Measurements from ENCODE around the gene TLE2.
"Not testable (repeated sequence)": the region's sequence is repeated elsewhere in the genome, so short reads cannot be mapped to it uniquely, and the experiment has no call there.

TLE2 gene

DNA sequence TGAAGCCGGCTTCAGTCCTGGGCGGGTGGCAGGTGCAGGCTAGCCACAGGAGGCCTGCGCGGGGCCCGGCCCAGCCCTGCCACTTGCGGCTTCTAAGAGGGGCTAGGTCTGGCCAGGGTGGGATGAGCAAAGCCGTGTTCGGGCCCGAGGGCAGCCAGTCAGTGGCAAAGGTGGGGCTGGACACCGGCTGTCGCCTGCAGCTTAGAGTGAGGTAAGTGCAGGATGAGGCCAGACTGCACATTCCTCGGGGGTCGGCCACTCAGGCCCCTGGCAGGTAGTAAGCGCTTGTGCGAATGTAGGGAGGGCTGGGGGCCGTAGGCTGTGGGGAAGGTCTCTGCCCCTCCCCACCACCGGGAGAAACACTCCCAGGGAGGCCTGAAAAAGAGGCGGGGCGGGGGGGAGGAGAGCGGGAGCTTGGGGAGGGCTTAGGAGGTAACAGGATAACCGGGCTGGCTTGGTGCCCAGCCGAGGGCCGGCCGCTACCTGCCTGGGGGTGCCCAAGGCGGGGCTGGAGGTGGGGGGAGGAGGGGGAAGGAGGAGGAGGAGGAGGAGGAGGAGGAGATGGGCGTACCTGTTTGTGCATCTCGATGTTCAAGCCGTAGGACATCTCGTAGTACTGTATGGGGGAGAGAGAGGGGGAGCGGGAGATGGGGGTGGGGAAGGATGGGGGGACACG, 26.8 kb upstream of the TLE2 start:
- no peak for DNase-seq (ENCODE audit: low spot score)

DNA sequence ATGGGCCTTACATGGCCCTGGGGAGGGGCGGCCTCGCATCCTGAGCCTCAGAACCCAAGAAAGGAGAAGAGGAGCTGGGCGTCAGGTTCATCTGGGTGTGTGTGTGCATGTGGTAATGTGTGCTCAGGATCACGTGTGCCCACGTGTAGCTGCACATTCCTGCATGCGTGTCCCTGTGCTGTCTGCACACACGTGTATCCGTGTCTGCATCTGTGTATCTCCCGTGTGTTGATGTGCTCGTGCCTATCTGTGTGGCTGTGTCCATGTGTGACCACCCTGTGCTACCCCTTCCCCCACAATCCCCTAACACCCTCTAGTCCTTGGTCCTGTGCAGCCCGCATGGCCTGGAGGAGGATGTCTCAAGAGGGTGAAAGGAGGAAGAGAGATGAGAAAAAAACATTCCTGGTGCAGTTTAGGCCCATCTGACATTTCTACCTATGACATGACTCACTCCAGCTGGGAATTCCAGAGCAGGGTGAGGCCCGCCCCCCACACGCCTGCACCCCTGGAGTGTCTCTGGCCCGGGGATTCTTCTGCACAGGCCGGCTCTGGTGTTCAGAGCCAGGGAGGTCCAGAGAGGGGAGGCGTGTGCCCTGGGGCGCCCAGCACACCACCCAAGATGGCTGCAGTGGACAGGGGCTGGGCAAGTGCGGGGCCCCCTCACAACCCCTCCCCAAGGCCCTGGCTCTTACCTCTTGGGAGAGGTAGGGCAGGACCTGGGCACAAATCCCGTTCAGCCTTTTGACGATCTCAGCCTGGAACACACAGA, 26.1 kb upstream of the TLE2 start:
- no peak for DNase-seq (ENCODE audit: low spot score)

DNA sequence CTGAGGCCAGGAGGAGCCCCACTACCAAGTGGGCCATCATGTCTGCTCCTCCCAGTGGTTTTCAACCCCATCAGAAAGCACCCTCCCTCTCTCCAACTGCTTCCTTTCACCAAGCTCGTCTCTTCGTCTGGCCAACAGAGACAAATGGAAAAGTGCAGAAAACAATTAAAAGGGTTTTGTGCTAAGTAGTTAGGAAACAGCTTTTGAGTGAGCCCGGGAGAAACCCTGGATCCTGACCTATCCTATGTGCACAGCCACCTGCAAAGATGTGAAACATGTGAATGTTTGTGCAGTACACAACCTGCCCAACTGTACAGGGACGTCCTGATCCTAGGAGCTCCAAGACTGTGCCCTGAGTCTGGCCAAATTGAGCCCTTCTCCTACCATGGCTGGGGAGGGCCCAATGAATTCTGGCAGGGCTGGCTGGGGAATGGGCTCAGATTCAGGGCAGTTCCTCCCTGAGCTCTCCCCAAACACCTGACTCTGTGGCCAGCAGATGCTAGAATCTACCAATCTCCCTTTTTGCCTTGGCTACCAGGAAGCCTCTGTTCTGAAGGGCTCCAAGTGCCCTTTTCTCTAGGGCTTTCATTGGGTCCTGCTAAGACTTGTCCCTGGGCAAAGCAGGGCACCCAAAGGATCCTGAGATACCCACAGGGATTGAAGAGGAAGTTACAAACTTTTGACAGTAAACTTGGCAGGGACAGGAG, 25.3 kb upstream of the TLE2 start:
- DNase-seq (ENCODE audit: low spot score) = no peak

DNA sequence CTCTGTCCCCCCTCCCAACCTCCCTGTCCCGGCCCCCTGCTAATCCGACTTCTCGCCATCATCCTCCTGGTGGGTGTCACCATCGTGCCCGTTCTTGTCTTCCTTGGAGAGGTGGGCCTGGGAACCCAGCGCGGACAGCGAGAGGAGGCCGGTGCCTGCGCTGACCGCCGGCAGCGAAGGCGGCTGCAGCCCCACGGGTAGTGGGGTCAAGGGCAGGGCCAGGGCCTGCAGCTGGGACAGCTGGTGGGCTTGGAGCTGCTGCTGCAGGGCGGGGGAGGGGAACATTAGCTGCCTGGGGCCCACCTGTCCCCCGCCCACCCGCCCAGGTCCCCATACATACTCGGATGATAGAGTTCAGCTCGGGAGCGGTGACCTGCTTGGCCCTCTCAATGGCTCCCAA, 24.7 kb upstream of the TLE2 start:
- DNase-seq (ENCODE audit: low spot score) = no peak

DNA sequence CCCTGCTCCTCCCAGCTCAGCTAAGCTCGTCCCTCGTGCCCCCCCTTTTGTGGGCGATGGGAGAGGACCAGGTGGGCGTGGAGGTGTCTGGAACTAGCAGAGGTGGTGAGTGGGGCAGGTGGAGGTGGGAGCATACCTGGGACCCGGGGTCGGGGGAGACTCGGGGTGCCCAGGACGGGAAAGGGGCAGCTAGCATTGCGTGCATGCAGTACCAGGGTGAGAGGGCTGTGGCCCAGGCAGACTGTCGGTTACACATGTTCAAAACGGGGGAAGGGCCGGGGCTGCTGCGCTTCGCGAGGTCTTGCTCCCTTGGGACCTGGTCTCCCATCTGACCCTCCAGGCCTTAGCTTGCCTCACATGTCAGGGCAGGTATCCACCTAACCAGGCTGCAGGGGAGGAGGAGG, 24.1 kb upstream of the TLE2 start:
- DNase-seq (ENCODE audit: low spot score) = no peak

DNA sequence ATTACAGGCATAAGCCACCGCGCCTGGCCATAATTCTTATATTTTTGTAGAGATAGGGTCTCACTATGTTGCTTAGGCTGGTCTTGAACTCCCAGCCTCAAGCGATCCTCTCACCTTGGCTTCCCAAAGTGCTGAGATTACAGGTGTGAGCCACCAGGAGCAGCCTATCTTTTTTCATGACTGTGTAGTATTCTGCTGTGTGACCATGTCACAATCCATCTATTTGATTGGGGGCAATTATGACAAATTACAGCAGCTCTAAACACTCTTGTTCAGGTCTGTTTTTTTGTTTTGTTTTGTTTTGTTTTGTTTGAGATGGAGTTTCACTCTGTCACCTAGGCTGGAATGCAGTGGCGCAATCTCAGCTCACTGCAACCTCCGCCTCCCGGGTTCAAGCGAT, 20.9 kb upstream of the TLE2 start:
- not testable (repeated sequence) for DNase-seq (ENCODE audit: low spot score)

DNA sequence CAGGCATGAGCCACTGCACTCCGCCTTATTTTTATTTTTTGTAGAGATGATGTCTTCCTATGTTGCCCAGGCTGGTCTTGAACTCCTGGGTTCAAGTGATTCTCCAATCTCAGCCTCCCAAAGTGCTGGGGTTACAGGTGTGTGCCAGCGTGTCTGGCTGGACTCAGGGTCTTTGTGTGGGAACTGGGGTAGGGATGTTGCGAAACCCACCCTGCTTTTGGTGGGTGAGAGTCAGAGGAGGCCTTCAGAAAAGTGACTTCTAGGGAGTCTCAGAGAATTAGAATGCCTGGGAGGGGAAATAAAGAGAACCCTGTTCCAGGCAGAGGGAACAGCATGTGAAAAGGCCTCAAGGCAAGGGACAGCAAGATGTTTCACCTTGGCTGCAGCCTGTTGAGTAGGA, 20.0 kb upstream of the TLE2 start:
- no peak for DNase-seq (ENCODE audit: low spot score)

DNA sequence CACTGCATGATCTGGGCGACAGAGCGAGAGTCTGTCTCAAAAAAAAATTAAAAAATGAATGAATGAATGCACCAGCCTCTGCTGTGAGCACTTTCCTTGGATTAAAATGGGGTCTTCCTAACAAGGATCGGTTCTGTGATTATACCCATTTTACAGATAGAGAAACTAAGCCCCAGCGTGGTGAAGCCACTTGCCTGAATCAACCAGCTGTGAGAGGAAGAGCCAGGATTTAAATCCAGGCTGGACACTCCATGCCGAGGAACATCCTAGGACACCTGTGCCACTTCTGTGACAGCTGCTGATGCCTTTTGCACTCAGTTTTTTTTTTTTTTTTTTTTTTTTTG, 19.1 kb upstream of the TLE2 start:
- DNase-seq (ENCODE audit: low spot score) = no peak

DNA sequence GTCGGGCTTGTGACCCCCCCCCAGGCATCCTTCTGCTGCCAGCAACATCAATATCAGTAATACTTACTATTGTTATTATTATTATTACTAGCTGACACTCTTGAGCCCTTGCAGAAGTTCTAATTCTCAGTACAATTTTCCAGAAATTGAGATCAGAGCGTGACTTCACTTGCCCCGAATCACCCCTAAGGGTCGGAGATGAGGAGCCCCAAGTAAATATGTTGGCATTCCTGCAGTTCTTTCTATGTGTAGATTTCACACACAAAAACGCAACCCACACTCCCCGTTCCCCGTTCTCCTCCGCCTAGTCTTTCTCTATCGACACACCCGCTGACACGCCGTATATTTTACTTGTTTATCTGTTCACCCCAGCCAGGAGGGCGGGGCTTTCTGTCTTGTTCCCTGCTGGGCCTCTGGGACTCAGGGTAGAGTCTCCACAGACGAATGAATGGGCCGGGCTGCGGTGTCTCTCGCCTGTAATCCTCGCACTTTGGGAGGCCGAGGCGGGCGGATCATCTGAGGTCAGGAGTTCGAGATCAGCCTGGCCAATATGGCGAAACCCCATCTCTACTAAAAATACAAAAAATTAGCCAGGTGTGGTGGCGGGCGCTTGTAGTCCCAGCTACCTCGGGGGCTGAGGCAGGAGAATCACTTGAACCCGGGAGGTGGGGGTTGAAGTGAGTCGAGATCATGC, 18.6 kb upstream of the TLE2 start:
- no peak for DNase-seq (ENCODE audit: low spot score)

DNA sequence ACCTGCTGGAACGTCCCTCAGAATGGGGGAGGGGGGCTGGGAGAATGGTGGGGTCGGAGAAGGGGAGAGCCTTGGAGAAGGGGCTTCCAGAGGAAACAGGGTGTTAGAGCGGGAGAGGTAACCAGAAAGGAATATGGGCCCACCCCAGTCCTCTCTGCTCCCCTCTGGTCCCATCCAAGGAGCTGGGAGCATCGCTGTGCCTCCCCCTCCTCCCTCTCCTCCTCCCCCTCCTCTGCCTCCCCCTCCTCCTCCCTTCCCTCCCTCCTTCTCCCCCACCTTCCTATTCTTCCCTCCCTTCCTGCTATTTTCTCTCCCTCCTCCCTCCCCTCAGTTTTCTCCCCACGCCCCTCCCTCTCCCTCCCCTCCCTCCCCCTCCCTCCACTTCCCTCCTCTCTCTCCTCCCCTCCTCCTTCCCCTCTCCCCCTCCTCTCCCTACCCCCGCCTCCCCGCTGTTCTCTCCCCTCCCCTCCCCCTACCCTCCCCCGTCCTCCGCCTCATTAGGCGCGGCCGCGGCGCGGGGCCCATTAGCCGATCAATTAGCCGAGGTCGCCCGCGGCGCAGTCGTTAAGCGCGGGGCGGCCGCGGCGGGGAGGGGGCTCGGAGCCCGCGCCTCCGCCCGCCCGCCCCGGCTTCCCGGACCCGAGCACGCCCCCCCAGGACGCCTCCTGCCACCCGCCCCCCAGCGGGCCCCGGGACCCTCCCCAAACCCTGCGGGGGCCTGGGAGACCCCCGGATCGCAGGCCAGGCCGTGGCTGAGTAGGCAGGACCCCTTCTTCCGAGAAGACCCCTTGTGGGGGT, 17.8 kb upstream of the TLE2 start:
- no peak for DNase-seq (ENCODE audit: low spot score)

DNA sequence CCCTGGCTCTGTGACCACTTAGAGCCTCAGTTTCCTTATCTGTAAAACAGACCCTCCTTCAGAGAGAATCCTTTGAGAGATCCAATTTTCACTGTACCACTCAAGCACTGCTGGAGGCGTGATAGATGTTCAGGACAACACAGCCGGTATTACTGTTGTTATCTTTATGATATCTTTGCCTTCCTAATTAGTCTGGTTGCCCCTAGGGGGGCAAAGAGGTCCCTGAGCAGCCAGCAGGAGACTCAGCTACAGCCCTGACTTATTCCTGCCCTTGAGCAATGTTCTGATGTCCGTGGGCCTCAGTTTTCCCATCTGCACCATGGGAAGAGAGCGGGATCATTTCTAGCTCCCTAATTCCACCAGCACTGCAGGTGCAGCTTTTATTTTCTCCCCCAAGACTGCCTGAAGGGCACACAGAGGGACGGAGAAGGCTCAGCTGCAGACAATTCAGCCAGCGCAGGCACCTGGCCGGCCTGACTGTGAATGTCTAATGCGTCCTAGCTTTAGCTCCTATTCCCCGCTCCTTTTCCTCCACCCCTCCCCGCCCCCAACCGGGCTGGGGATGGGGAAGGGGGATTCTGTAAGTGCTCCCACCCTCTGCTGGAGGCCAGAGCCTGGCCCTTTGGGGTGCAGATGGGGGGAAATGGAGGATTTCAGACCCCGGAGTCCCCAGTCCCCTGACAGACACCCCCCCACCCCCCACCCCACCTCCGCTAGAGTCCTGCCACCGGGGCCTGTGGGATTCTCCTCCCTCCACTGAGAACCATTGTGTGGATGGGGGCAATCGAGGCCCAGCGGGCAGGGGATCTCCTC, 17.0 kb upstream of the TLE2 start:
- DNase-seq (ENCODE audit: low spot score) = no peak

DNA sequence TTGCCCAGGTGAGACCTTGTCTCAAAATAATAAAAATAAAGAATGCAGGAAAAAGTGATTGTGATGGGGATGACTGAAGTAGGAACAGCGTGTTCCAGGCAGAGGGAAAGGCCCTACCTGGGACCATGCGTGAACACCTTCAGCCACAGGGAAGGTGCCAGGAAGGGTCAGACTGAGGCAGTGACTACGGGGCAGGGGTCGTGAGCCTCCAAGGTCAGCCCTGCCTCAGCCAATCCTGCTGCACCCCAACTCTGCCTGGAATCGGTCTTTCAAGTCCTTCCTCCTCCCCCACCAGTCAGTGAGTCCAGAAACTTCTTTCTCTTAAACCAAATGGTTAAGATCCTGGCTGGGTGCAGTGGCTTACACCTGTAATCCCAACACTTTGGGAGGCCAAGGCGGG, 16.1 kb upstream of the TLE2 start:
- DNase-seq (ENCODE audit: low spot score) = no peak

DNA sequence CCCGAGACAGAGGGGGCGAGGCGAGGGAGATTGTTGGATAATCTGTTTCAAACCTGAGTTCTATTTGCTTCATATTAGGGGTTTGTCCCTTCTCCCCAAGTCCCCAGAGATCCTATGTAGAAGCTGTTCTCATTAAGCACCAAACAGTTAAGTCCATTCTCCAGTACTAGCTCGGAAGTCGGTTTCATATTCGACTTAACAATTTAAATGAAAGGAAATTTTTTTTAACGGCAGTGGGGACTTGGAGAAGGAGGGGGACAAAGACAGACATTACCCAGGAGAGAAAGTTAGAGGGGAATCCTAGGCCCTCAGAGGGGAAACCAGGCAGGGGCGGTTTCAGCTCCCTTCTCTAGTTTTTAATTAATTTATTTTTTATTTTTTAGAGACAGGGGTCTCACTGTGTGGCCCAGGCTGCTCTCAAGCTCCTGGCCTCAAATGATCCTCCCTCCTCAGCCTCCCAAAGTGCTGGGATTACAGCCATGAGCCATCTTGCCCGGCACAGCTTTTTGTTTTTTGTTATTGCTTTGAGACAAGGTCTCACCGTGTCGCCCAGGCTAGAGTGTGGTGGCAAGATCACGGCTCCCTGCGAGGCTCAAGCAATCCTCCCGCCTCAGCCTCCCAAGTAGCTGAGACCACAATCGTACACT, 13.7 kb upstream of the TLE2 start:
- DNase-seq (ENCODE audit: low spot score) = no peak

DNA sequence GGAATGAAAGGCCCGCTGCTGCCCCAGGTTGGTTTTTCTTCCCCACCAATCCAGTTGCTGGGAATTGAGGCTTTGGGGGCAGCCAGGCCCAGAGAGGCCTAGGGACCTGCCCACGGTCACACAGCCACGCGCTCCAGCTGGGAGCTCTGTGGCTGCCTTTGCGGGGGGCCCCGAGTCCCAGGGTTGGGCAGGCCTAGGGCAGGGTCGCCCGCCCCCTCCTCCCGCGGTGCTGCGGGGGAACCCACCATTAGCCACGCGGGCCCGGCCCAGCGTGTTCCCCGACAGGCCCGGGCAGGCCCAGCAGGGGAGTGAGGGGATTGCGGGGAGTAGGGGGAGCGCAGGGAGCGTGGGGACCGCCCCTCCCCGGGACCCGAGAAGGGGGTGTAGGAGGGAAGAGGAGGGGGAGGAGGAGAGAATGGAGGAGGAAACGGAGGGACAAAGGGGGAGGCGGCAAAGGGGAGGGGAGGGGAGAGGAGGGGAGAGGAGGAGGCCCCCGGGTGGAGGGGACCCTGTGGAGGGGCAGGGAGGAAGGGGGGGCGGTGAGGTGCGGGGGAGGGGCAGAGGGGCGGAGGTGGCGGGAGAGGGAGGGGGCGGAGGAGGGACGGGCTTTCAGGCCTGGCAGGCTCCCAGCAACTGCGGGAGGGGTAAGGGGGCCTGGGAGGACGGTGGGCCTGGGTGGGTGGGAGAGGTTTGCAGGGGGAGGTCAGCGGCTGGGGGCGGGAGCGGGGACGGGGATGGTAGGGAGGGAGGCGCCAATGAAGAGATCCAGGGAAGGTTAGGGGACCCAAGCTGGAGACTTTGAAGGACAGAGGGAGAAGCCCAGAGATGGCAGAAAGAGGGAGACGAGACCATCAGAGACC, 12.9 kb upstream of the TLE2 start:
- no peak for DNase-seq (ENCODE audit: low spot score)

DNA sequence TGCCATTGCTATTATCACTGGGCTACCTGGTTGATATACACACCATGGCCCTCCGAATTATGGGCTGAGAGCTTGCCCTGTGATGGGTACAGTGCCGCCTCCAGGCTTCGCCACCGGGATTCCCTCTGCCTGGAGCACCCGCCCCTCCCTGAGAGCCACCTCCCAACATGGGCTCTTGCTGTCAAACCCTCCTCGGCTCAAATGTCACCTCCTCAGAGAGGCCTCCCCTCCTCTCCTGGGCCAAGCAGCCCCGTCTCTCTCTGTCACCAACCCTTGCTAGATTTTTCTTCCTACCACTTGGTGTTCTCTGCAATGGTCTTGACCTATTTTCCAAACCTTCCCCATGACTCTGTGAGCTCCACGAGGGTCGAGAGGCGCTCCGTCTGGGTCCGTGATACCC, 12.2 kb upstream of the TLE2 start:
- DNase-seq (ENCODE audit: low spot score) = no peak

DNA sequence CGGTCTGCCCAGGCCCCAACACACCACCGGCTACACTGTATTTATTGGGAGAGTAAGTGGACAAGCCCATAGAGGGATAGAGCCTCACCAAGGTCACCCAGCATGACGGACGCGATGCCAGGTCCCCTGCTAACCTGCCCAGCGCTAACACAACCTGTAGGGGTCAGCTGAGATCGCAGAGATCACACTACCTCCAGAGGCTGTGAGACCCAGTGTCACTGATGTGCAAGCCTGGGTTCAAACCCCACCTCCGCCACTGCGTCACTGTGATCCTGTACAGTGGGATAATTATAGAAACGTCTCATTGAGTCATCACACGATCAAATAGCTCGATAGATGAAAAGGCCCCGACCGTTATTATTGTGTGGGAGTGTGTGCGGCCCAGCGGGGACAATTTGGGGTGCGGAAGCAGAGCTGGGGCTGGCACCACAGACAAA, 10.6 kb upstream of the TLE2 start:
- DNase-seq (ENCODE audit: low spot score) = no peak

DNA sequence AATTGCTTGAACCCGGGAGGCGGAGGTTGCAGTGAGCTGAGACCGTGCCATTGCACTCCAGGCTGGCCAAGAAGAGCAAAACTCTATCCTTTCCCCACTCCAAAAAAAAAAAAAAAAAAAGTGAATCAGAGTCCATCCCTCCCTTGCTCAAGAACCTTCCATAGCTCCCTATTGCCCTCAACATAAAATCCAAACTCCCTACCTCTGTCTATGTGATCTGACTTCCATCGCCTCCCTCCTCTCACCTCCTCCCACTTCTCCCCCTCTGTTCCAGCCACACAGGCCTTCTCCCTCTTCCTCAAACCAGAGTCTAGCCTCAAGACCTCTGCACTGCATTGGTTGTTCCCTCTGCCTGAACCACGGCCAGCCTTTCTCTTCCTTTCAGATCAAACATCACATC, 10.0 kb upstream of the TLE2 start:
- DNase-seq (ENCODE audit: low spot score) = no peak

DNA sequence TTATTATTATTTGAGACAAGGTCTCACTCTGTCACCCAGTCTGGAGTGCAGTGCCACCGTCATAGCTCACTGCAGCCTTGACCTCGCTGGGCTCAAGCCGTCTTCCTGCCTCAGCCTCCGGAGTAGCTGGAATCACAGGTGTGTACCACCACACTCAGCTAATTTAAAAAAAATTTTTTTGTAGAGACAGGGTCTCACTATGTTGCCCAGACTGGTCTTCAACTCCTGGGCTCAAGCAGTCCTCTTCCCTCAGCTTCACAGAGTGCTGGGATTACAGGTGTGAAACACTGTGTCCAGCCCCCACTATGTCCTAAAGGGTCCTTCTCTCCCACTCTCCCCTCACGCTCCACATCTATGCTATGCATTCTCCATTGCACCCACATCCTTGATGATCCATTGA, 9.1 kb upstream of the TLE2 start:
- DNase-seq (ENCODE audit: low spot score) = no peak

DNA sequence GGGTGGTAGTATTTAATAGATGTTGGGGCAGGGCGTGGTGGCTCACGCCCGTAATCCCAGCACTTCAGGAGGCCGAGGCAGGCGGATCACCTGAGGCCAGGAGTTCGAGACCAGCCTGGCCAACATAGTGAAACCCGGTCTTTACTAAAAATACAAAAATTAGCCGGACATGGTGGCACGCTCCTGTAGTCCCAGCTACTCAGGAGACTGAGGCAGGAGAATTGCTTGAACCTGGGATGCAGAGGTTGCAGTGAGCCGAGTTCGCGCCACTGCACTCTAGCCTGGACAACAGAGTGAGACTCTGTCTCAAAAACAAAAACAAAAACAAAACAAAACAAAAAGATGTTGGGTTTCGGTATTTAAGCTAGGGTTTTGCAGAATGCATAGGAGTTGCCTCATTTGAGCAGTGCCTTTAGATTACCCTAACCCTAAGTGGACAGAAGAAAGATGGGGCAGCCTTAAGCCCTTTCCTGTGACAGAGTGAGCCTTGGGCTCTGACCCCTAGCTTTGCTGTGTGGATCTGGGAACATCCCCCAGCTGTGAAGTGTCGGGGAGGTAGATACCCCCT, 8.0 kb upstream of the TLE2 start:
- DNase-seq (ENCODE audit: low spot score) = not testable (repeated sequence)

Measured in left forelimb (tissue), 1 donor.